ENCODE results near the gene SLC41A1.

The SLC41A1 gene

DNA sequence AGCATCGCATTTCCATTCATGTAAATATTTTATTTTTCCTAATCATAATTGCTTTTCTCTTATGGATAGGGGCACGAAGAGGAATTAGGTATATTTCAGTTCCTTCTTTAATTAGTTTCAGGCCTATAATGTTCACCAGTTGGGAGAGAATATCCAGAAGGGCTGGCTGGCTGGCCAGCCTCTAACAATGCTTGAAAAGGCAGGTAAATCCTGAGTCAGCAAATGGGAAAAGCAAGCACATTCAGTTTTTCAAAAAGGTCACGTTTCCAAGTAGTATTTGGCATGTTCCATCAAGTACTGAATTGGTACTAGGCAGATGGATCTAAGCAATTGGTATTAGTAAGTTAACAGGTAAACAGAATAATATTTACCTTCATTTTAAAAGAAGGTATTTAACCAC lies 45.8 kb downstream of the SLC41A1 start:
- Histone ChIP-seq H3K9me2 (replicated peaks; ENCODE audit: insufficient read depth, low read length) (no peaks in the 10 kb centered on the region), H3K4me1 (ENCODE audit: low read length) (no peaks in the 10 kb centered on the region), H3F3A (ENCODE audit: insufficient read depth, low read length) (peaks cover 2% of the 10 kb centered on the region; the same call in 1 of the 2 replicates), H3K4me3 (ENCODE audit: low read length) (no peak overlapping the region), H3K27ac (ENCODE audit: low read length) (no peak overlapping the region), H3K79me2 (ENCODE audit: low read length) (no peaks in the 10 kb centered on the region), H2AFZ (ENCODE audit: low read length) (no peak overlapping the region), H3K36me3 (replicated peaks; ENCODE audit: insufficient read depth, low read length) (no peaks in the 10 kb centered on the region), H3K27me3 (replicated peaks; ENCODE audit: insufficient read depth, low read length) (no peaks in the 10 kb centered on the region), H3K4me2 (ENCODE audit: low read depth, low read length) (no peak overlapping the region), H3K9me3 (replicated peaks; ENCODE audit: insufficient read depth, low read length) (no peaks in the 10 kb centered on the region), H3K9ac (ENCODE audit: low read length) (no peak overlapping the region), H4K20me1 (ENCODE audit: insufficient read depth, low read length) (no peaks in the 10 kb centered on the region)
- TF ChIP-seq EZH2phosphoT487 (IDR thresholded peaks at IDR 0.05; ENCODE audit: low read length) (no peak), EZH2 (optimal IDR thresholded peaks at IDR 0.05; ENCODE audit: low read depth, low read length) (no peak)
- TF ChIP-seq, protein P1, sequence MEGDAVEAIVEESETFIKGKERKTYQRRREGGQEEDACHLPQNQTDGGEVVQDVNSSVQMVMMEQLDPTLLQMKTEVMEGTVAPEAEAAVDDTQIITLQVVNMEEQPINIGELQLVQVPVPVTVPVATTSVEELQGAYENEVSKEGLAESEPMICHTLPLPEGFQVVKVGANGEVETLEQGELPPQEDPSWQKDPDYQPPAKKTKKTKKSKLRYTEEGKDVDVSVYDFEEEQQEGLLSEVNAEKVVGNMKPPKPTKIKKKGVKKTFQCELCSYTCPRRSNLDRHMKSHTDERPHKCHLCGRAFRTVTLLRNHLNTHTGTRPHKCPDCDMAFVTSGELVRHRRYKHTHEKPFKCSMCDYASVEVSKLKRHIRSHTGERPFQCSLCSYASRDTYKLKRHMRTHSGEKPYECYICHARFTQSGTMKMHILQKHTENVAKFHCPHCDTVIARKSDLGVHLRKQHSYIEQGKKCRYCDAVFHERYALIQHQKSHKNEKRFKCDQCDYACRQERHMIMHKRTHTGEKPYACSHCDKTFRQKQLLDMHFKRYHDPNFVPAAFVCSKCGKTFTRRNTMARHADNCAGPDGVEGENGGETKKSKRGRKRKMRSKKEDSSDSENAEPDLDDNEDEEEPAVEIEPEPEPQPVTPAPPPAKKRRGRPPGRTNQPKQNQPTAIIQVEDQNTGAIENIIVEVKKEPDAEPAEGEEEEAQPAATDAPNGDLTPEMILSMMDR (IDR thresholded peaks at IDR 0.05; ENCODE audit: low read length), result no peak
- no peak for DNase-seq

DNA sequence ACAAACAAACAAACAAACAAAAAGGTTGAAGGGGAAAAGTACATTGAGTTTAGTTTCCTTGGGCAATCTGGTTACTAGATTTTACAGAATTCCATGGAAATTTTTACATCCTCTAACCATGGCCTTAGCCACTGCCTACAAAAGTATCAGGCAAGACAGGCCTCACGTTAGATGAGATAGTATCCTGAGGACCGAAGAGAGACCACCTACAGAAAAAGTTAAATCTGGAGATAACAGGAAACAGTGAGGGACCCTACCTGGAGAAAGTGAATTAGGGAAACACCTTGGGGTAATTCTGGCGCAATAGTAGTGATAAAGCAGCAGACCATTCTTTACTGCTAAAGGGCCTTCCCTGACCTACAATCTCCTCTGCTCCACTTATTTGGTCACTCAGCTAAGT lies 46.4 kb downstream of the SLC41A1 start:
- Histone ChIP-seq H3K9ac (ENCODE audit: low read length) (no peak overlapping the region), H4K20me1 (ENCODE audit: insufficient read depth, low read length) (no peaks in the 10 kb centered on the region), H3K27me3 (replicated peaks; ENCODE audit: insufficient read depth, low read length) (no peaks in the 10 kb centered on the region), H3K36me3 (replicated peaks; ENCODE audit: insufficient read depth, low read length) (no peaks in the 10 kb centered on the region), H3K79me2 (ENCODE audit: low read length) (no peaks in the 10 kb centered on the region), H3K9me3 (replicated peaks; ENCODE audit: insufficient read depth, low read length) (no peaks in the 10 kb centered on the region), H3K9me2 (replicated peaks; ENCODE audit: insufficient read depth, low read length) (no peaks in the 10 kb centered on the region), H3K4me2 (ENCODE audit: low read depth, low read length) (no peak overlapping the region), H3K4me3 (ENCODE audit: low read length) (no peak overlapping the region), H3F3A (ENCODE audit: insufficient read depth, low read length) (no peaks in the 10 kb centered on the region), H2AFZ (ENCODE audit: low read length) (no peak overlapping the region), H3K4me1 (ENCODE audit: low read length) (no peaks in the 10 kb centered on the region), H3K27ac (ENCODE audit: low read length) (no peak overlapping the region)
- TF ChIP-seq EZH2phosphoT487 (IDR thresholded peaks at IDR 0.05; ENCODE audit: low read length) (no peak), EZH2 (optimal IDR thresholded peaks at IDR 0.05; ENCODE audit: low read depth, low read length) (no peak)
- TF ChIP-seq, protein P1 (IDR thresholded peaks at IDR 0.05; ENCODE audit: low read length), result no peak
- no peak for DNase-seq

DNA sequence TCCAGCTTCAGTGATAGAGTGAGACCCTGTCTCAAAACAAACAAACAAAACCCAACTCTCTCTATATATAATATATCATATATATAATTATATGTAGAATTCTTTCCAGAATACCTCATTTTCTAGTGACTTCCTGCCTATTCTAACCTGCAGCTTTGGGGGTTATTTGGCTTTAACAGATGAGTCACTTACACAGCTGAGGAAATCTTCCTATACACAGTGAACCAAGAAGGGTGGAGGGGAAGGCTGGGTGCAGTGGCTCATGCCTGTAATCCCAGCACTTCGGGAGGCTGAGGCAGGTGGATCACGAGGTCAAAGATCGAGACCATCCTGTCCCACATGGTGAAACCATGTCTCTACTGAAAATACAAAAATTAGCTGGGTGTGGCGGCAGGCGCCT lies 47.0 kb downstream of the SLC41A1 start:
- no peaks in the 10 kb centered on the region for H3F3A ChIP-seq (ENCODE audit: insufficient read depth, low read length)
- no peak overlapping the region for H3K27ac ChIP-seq (ENCODE audit: low read length)
- no peak overlapping the region for H2AFZ ChIP-seq (ENCODE audit: low read length)
- no peaks in the 10 kb centered on the region for H3K9me3 ChIP-seq (replicated peaks; ENCODE audit: insufficient read depth, low read length)
- TF ChIP-seq EZH2phosphoT487 (IDR thresholded peaks at IDR 0.05; ENCODE audit: low read length), result no peak
- no peak for TF ChIP-seq EZH2 (optimal IDR thresholded peaks at IDR 0.05; ENCODE audit: low read depth, low read length)
- no peaks in the 10 kb centered on the region for H3K36me3 ChIP-seq (replicated peaks; ENCODE audit: insufficient read depth, low read length)
- H3K27me3 ChIP-seq (replicated peaks; ENCODE audit: insufficient read depth, low read length), result no peaks in the 10 kb centered on the region
- no peak for DNase-seq
- H3K9me2 ChIP-seq (replicated peaks; ENCODE audit: insufficient read depth, low read length), result no peaks in the 10 kb centered on the region
- no peaks in the 10 kb centered on the region for H4K20me1 ChIP-seq (ENCODE audit: insufficient read depth, low read length)
- H3K4me1 ChIP-seq (ENCODE audit: low read length), result no peaks in the 10 kb centered on the region
- H3K4me2 ChIP-seq (ENCODE audit: low read depth, low read length), result no peak overlapping the region
- H3K9ac ChIP-seq (ENCODE audit: low read length), result no peak overlapping the region
- H3K4me3 ChIP-seq (ENCODE audit: low read length), result no peak overlapping the region
- H3K79me2 ChIP-seq (ENCODE audit: low read length), result no peaks in the 10 kb centered on the region

DNA sequence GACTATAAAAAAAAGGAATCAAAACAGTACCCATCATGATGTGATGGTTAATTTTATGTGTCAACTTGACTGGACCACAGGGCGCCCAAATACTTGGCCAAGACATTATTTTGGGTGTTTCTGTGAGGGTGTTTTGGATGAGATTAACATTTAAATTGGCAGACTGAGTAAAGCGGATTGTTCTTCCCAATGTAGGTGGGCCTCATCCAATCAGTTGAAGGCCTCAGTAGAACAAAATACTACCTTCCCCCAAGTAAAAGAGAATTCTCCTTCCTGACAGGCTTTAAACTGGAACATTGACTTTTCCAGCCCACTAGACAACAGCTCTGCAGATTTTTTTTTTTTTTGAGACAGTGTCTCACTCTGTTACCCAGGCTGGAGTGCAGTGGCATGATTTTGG lies 48.4 kb downstream of the SLC41A1 start:
- Histone ChIP-seq H3K4me2 (ENCODE audit: low read depth, low read length) (no peak overlapping the region), H3K4me1 (ENCODE audit: low read length) (no peaks in the 10 kb centered on the region), H3K9ac (ENCODE audit: low read length) (no peak overlapping the region), H3K27ac (ENCODE audit: low read length) (no peak overlapping the region), H3K9me2 (replicated peaks; ENCODE audit: insufficient read depth, low read length) (no peaks in the 10 kb centered on the region), H4K20me1 (ENCODE audit: insufficient read depth, low read length) (no peaks in the 10 kb centered on the region), H3K27me3 (replicated peaks; ENCODE audit: insufficient read depth, low read length) (no peaks in the 10 kb centered on the region), H3K79me2 (ENCODE audit: low read length) (no peaks in the 10 kb centered on the region), H3K9me3 (replicated peaks; ENCODE audit: insufficient read depth, low read length) (no peaks in the 10 kb centered on the region), H3K36me3 (replicated peaks; ENCODE audit: insufficient read depth, low read length) (no peaks in the 10 kb centered on the region), H3F3A (ENCODE audit: insufficient read depth, low read length) (no peaks in the 10 kb centered on the region), H2AFZ (ENCODE audit: low read length) (no peak overlapping the region), H3K4me3 (ENCODE audit: low read length) (no peak overlapping the region)
- DNase-seq, result no peak
- TF ChIP-seq EZH2phosphoT487 (IDR thresholded peaks at IDR 0.05; ENCODE audit: low read length) (no peak), EZH2 (optimal IDR thresholded peaks at IDR 0.05; ENCODE audit: low read depth, low read length) (no peak)
- TF ChIP-seq, protein P1 (IDR thresholded peaks at IDR 0.05; ENCODE audit: low read length), result no peak
